GM18505 (cell line): ENCODE measurements around the gene ECSCR.
"Not testable (repeated sequence)": the region's sequence is repeated elsewhere in the genome, so short reads cannot be mapped to it uniquely, and the experiment has no call there.

Experiments used
- ATAC-seq: cut with Tn5 transposase; IDR thresholded peaks from one replicate; pipeline ENCODE4 v1.9.1; 2021; ENCODE audit not compliant: unreplicated experiment
- POLR2A ChIP-seq: IDR thresholded peaks from 4 replicates; pipeline ENCODE4 v1.6.1; 2011; ENCODE audit warnings: borderline replicate concordance; ENCODE audit not compliant: insufficient read depth, insufficient read length; ENCODE audit errors: extremely low read depth

The ECSCR gene

DNA sequence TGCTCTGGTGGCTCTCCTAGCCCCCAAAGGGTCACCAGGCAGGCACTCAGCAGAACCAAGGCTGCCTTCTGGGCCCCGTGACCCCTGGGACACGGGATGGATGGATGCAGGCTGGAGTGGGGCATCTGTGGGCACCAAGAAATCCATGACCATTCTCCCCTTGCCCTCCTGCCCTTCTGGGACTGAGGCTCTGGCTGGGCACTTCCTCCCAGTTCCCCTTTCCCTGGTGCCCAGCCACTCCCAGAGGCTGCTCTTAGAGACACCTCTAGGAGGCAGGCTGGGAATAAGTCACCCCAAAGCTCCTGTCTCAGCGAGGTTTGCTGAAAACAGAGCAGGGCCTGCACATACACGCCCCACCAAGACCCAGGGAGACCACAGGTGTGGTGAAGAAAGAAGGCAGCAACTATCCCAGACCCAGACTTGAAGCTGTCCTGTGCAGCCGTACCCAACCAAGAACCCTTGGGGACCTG is 19.1 kb upstream of the ECSCR start:
- no peak for TF ChIP-seq POLR2A
- ATAC-seq = no peak

DNA sequence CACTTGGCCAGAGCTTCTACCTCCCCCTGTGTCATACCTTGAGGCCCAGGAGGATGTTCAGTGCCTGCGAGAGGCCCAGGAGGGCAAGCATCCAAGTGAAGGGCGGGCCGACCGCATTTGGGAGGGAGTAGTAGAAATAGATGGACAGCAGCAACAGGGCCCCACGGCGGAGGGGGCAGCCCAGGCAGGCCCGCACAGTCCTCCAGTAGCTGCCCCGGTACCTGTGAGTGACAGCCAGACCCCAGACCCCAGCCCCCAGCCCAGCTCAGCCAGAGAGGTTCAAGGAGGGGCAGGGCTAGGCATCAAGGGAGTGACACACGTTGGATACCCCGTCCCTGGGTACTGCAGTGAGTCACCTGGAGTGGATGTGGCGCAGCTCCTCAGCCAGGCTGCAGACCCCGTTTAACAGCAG is 18.6 kb upstream of the ECSCR start:
- no peak for TF ChIP-seq POLR2A
- ATAC-seq = no peak

DNA sequence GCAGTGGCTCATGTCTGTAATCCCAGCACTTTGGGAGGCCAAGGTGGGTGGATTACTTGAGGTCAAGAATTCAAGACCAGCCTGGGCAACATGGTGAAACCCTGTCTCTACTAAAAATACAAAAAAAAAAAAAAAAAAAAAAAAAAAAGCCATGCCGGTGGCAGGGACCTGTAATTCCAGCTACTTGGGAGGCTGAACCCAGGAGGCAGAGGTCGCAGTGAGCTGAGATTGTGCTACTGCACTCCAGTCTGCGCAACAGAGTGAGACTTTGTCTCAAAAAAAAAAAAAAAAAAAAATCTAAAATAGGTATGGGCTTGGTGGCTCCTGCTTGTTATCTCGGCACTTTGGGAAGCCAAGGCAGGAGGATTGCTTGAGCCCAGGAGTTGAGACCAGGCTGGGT is 17.2 kb upstream of the ECSCR start:
- ATAC-seq = not testable (repeated sequence)

DNA sequence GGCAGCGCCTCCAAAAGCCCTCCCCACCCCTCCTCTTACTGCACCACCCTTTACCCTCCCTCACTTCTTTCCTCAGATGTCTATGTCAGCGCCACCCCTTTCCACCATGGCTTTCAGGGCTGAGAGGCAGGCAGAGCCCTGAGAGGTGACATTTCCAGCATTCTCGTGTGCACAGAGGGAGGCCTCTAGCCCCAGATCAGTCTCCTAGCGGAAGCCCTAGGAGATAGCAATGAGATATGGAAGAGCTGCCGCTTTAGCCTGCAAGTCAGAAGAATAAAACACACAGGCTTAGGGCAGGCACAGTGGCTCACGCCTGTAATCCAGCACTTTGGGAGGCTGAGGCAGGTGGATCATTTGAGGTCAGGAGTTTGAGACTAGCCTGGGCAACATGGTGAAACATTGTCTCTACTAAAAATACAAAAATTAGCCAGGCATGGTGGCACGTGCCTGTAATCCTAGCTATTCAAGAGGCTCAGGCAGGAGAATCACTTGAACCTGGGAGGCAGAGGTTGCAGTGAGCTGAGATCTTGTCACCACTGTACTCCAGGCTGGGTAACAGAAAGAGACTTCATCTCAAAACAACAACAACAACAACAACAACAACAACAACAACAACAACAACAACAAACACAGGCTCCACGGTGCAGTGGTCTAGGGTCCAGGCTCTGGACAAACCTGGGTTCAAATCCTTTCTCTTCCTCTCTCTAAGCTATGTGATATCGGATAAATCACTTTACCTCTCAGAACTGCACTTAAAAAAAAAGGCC is 16.3 kb upstream of the ECSCR start:
- ATAC-seq = not testable (repeated sequence)

DNA sequence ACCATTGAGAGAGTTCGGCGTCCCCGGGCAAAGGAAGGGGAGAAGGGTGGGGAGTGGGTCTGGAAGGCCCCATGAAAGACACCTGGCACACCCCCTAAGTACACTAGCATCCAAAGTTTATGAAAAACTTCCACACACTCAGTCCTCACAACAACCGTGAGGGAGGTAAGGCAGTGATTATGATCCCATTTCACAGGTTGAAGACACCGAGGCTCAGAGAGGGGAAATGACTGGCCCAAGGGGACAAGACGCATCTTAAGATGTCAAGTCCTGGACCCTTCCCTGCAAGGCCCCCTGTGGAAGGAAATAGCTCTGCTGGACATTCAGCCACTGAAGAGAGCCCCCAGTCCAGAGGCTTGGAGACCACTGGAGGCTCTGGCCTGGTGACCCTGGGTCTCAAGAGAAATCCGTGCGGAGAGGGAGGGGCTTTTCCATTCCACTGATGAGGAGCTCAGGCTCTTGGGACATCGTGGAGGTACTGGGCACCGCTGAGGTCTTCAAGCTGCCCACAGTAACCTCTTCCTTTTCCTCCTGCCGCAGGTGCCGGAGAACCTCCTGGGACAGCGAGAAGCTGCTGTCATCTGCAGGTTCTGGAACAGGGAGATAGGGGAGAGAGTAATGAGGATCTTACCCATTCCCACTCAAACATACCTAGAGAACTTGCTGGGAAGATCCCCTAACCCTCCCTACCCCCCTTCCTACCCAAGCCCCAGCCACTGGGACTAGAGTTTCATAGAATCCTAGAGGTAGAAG is 13.5 kb upstream of the ECSCR start:
- no peak for TF ChIP-seq POLR2A
- no peak for ATAC-seq

DNA sequence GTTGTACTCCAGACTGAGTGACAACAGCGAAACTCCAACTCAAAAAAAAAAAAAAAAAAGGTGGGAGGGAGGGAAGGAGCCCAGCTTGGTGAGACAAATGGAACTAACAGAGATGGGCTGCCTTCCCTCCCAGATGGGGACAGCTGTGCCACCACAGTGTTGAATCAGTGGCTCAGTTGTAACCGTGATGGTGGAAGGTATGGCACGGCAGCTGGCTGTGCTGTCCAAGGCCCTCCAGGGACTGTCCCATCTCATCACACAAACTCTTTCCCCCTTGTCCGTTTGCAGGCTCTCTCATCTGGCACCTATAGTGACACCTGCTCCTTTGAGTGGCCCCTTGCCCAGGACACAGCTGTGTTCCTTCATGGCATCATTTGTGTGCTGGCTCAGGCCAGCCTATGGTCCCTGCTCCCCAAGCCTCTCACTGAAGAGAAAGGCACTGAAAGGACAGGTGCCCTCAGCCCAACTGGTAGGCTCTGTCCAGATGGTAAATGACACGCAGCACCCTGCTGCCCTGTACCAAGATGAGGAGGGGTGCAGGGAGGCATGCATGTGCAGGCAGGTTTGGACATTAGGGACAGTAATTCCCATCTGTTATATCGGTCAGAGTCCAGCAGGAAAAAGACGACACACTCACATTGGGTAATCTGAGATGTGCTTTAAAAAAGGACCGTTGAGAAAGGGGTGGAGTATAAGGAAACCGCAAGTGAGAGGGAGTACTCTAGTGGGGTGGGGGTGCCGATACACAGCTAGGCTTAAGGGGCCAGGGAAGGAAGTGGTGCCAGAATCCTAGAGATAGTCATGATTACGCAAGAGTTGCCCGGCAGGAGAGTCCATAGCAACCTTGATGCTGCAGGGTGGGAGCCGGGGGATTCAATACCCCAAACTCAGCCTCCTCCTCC is 12.6 kb upstream of the ECSCR start:
- no peak for ATAC-seq
- TF ChIP-seq POLR2A = no peak

DNA sequence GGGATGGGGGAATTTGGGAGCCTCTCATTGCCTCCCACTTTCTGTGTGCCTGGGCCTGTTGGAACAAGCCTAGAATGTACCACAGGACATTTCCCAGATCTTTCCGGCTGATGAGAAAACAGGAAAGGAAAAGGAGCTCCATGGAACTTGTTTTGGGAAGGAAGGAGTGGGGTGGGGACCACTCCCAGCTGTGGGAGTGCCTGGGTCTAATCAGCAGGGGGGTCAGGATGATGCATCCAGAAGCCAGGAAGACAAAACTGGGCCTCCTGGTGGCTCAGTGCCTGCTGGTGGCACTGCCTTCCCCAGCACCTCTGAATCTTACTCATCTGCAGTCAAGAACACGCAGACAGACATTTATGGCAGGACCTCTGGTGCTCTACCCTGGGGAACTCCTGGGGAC is 11.0 kb upstream of the ECSCR start:
- TF ChIP-seq POLR2A = no peak
- no peak for ATAC-seq

DNA sequence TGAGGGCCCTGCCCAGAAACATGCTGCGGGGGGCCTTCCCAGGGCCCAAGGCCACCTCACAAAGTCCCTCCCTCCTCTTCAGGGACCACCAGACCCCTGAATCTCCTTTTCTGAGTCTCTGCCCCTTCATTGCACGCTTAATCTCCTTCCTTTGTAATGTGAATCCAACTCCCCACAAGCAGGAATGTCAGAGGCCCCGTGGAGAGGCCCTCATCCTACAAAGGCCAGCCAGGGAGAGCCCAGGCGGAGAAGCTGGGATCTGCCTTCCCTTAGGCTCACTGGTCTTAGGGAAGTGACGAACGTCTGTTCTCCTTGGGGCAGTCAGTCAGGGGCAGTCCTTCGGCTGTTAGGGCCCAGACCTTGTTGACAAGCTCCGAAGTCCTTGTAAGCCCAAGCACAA is 10.6 kb upstream of the ECSCR start:
- no peak for TF ChIP-seq POLR2A
- no peak for ATAC-seq

DNA sequence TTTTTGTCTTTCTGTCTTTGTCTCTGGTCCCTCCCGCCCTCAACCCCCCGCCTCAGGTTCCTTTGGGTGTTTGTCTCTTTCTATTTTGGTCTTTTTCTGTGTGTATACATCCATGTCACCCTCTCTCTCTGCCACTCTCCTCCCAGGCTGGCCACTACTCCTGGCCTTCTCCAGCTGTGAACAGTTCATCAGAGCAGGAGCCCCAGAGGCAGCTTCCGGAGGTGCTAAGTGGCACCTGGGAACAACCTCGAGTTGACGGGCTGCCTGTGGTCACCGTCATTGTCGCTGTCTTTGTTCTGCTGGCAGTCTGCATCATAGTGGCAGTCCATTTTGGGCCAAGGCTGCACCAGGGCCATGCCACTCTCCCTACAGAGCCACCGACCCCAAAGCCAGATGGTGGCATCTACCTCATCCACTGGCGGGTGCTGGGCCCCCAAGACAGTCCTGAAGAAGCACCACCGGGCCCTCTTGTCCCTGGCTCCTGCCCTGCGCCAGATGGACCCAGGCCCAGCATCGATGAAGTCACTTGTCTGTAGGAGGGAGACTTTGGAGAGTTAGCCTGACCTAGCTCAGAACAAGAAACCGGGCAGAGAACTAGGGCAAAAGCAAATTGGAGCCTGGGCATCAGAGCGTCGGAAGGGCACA is 10.0 kb upstream of the ECSCR start:
- TF ChIP-seq POLR2A = no peak
- no peak for ATAC-seq

DNA sequence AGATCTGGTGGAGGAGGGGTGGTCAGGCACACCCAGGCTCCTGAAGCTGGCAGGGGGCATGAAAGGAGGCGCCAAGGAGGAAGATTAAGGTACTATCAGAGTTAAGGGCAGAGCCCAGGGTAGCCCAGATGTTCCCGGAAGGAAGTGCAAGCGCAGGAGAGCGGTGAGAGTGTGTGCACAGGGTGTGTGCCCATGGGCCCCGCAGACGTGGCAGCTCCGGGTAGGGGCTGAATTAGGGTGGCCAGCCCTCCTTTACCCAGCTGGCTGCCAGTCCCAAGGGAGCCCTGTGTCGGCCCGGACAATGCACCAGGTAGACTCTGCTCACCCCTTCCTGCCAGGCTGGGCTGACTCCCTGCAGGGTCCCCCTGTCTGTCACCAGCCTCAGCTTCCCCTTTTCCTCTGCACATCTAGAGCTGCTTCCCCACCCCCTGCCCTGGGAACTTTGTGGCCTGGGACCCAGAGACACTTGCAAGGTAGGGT is 8.3 kb upstream of the ECSCR start, which contains the start of gene SMIM33:
Gene SMIM33 (plus strand): TSS at position 184 of the 480 bp plus-strand sequence. CDS start 118 bp downstream, at position 302.
- TF ChIP-seq POLR2A = no peak
- no peak for ATAC-seq

DNA sequence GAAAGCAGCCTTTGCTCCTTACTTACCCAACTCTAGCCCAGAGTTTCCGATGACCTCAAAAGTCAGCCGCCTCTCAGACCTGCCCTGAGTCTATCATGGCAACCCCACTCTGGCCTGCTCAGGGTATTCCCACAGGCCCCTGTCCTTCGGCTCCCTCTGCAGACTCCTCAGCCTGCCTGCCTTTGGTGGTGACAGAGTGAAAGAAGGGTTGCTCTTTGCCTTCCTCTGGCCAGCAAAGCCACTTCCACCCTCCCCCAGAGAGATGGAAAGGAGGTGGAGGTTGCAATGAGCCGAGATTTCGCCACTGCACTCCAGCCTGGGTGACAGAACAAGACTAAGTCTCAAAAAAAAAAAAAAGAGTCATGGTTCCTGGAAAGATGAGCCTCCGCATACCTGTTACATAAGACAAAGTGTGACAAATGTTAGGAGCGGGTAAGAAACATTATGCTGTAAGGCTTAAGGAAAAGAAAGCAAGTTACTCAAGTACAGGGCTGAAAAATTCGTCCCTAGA is 5.9 kb upstream of the ECSCR start:
- TF ChIP-seq POLR2A = no peak
- ATAC-seq = no peak

DNA sequence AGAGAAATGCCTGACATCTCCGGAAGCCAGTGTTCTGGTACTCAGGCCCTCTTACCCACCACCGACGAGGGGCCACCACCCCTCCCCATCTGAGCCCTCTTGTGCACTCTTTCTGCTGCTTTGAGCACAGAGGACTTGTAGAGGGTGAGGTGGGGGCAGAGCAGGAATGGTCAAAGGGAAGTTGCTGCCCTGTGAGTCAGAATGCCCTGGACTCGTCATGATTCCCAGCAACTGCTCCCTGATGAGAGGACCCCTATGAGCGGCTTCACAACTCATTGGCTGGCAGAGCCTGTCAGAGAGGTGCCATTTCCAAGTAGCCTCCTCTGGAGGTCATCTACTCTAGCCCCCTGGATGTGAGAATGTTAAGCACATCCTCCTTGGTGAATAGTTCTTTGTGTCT is 845 bp downstream of the ECSCR start:
- TF ChIP-seq POLR2A = no peak
- ATAC-seq = no peak

DNA sequence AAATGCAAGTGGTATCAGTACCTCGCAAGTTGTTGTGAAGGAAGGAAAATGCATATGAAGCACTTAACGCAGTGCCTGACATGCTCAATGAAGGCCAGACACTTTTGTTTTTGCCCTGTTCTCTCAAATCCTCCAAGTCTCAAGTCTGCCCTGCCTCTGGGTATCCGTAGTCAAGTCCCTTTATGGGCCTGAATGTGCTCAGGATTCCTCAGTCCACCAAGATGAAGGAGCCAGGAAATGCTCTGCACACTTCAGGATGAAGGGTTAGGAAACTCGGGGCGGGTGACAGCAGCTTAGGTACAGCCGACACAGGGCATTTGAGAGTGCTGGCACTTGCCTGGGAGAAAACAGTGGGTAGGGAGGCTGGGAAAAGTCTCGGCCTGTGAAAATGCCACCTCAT is 1.4 kb downstream of the ECSCR start:
- ATAC-seq = no peak
- TF ChIP-seq POLR2A = no peak
